ENCODE results near the gene NHLRC1. TPM values are rescaled to one million over a fixed set of nuclear protein-coding genes. Genes with fewer than 3 reads are reported as not detected.

The NHLRC1 gene
- total and polyA plus RNA-seq, 9 of the 15 experiments (the other 6 are each of a cell fraction or from before 2014, with no cell fraction given) = not detected

DNA sequence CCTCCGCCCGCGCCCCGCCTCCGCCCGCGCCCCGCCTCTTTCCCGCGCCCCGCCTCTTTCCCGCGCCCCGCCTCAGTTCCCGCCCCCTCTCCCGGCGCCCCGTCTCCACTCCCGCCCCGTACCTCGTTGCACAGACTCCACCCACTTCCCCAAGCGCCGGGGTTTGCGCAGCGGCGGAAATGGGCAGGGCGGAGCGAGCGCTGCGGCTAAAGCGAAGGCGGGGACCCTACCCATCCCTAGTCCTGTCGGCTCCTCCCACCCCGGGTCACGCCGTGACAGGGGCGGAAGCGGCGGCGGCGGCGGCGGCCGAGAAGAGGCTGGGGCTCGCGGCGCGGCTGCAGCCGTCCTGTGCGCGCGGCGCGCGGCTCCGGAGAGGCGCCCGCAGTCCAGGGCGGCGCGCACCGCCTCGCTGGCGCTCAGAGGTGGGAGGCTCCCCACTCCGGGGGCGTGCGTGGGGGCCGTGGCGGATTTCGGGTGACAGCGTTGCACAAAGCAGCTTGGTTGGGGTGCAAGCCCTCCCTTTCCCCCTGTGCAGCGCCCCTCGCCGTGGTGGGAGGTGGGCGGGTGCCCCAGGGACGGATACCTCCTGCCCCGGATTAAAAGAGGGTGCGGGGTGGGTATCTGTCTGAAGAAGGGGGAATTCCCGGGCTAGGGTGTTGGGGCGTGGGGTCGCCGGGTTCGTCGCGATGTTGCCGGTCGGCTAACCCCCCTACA lies 32.8 kb upstream of the NHLRC1 start, which contains the start of gene KDM1B (continued):
- TF ChIP-seq, protein P1, sequence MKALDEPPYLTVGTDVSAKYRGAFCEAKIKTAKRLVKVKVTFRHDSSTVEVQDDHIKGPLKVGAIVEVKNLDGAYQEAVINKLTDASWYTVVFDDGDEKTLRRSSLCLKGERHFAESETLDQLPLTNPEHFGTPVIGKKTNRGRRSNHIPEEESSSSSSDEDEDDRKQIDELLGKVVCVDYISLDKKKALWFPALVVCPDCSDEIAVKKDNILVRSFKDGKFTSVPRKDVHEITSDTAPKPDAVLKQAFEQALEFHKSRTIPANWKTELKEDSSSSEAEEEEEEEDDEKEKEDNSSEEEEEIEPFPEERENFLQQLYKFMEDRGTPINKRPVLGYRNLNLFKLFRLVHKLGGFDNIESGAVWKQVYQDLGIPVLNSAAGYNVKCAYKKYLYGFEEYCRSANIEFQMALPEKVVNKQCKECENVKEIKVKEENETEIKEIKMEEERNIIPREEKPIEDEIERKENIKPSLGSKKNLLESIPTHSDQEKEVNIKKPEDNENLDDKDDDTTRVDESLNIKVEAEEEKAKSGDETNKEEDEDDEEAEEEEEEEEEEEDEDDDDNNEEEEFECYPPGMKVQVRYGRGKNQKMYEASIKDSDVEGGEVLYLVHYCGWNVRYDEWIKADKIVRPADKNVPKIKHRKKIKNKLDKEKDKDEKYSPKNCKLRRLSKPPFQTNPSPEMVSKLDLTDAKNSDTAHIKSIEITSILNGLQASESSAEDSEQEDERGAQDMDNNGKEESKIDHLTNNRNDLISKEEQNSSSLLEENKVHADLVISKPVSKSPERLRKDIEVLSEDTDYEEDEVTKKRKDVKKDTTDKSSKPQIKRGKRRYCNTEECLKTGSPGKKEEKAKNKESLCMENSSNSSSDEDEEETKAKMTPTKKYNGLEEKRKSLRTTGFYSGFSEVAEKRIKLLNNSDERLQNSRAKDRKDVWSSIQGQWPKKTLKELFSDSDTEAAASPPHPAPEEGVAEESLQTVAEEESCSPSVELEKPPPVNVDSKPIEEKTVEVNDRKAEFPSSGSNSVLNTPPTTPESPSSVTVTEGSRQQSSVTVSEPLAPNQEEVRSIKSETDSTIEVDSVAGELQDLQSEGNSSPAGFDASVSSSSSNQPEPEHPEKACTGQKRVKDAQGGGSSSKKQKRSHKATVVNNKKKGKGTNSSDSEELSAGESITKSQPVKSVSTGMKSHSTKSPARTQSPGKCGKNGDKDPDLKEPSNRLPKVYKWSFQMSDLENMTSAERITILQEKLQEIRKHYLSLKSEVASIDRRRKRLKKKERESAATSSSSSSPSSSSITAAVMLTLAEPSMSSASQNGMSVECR (CRISPR knock-in tag; IDR thresholded peaks at IDR 0.05) = peak; percentile 70
- TF ChIP-seq BCL6 (CRISPR knock-in tag; IDR thresholded peaks at IDR 0.05) = no peak
- TF ChIP-seq, protein P2, sequence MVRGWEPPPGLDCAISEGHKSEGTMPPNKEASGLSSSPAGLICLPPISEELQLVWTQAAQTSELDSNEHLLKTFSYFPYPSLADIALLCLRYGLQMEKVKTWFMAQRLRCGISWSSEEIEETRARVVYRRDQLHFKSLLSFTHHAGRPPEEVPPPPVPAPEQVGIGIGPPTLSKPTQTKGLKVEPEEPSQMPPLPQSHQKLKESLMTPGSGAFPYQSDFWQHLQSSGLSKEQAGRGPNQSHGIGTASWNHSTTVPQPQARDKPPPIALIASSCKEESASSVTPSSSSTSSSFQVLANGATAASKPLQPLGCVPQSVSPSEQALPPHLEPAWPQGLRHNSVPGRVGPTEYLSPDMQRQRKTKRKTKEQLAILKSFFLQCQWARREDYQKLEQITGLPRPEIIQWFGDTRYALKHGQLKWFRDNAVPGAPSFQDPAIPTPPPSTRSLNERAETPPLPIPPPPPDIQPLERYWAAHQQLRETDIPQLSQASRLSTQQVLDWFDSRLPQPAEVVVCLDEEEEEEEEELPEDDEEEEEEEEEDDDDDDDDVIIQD (CRISPR knock-in tag; IDR thresholded peaks at IDR 0.05) = 0 out of 2 replicates have a peak, but pooled peaks have one; percentile 43
- TF ChIP-seq JUNB (CRISPR knock-in tag; conservative IDR thresholded peaks at IDR 0.05) = no peak; the same call in 1 of the 2 replicates
- TF ChIP-seq U2AF2 (optimal IDR thresholded peaks at IDR 0.05; ENCODE audit: low read depth, low read length) = no peak
- no peak for TF ChIP-seq NCOA4 (IDR thresholded peaks at IDR 0.05; ENCODE audit: partially characterized antibody)
- no peak for TF ChIP-seq ZNF354B (CRISPR knock-in tag; IDR thresholded peaks at IDR 0.05)
- TF ChIP-seq POLR3A (IDR thresholded peaks at IDR 0.05; ENCODE audit: borderline replicate concordance, extremely low read depth, insufficient read depth, insufficient read length) = no peak
- TF ChIP-seq, protein P3, sequence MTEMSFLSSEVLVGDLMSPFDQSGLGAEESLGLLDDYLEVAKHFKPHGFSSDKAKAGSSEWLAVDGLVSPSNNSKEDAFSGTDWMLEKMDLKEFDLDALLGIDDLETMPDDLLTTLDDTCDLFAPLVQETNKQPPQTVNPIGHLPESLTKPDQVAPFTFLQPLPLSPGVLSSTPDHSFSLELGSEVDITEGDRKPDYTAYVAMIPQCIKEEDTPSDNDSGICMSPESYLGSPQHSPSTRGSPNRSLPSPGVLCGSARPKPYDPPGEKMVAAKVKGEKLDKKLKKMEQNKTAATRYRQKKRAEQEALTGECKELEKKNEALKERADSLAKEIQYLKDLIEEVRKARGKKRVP (CRISPR knock-in tag; IDR thresholded peaks at IDR 0.05) = no peak
- TF ChIP-seq ZNF644 (tag; IDR thresholded peaks at IDR 0.05; ENCODE audit: low read depth) = no peak
- TF ChIP-seq ZNF507 (tag; conservative IDR thresholded peaks at IDR 0.05) = no peak
- no peak for TF ChIP-seq TAF15 (IDR thresholded peaks at IDR 0.05; ENCODE audit: low read depth, low read length)
- TF ChIP-seq ZNF586 (CRISPR knock-in tag; conservative IDR thresholded peaks at IDR 0.05) = no peak
- TF ChIP-seq, protein P4, sequence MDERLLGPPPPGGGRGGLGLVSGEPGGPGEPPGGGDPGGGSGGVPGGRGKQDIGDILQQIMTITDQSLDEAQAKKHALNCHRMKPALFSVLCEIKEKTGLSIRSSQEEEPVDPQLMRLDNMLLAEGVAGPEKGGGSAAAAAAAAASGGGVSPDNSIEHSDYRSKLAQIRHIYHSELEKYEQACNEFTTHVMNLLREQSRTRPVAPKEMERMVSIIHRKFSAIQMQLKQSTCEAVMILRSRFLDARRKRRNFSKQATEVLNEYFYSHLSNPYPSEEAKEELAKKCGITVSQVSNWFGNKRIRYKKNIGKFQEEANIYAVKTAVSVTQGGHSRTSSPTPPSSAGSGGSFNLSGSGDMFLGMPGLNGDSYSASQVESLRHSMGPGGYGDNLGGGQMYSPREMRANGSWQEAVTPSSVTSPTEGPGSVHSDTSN (CRISPR knock-in tag; IDR thresholded peaks at IDR 0.05; ENCODE audit: low read depth) = no peak
- TF ChIP-seq, protein P4 (tag; conservative IDR thresholded peaks at IDR 0.05; ENCODE audit: low read depth) = no peak
- TF ChIP-seq ZNF239 (CRISPR knock-in tag; IDR thresholded peaks at IDR 0.05) = no peak
- peak; percentile 87 for TF ChIP-seq SMAD4 (CRISPR knock-in tag; conservative IDR thresholded peaks at IDR 0.05)
- TF ChIP-seq CBX8 (IDR thresholded peaks at IDR 0.05; ENCODE audit: borderline replicate concordance, extremely low read depth, low read depth, low read length, poor library complexity, severe bottlenecking) = no peak

All from K562 (cell line).